HG03066 (cell line): ENCODE results near the gene ANKRD22.

Experiments
- ATAC-seq: cut with Tn5 transposase; IDR thresholded peaks from one replicate; pipeline ENCODE4 v1.9.1; 2021; ENCODE audit warnings: low read depth; ENCODE audit not compliant: unreplicated experiment

The ANKRD22 gene

DNA sequence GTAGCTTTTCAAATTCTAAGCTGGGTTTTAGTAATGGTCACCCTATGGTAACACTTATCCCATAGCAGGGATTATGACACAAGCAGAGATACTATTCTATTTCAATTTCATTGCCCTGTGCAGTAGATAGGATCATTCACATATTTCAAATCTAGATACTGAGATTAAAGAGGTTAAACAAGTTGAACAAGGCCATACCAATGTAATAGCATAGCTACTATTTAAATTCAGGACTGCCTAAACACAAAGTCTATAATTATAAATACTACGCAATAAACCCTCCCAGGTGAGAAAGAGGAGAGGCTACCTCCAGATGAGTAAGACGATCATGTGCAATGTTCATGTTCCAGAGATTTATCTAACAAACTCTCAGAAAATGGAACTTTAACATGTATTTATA is 48.0 kb downstream of the ANKRD22 start:
- ATAC-seq = no peak

DNA sequence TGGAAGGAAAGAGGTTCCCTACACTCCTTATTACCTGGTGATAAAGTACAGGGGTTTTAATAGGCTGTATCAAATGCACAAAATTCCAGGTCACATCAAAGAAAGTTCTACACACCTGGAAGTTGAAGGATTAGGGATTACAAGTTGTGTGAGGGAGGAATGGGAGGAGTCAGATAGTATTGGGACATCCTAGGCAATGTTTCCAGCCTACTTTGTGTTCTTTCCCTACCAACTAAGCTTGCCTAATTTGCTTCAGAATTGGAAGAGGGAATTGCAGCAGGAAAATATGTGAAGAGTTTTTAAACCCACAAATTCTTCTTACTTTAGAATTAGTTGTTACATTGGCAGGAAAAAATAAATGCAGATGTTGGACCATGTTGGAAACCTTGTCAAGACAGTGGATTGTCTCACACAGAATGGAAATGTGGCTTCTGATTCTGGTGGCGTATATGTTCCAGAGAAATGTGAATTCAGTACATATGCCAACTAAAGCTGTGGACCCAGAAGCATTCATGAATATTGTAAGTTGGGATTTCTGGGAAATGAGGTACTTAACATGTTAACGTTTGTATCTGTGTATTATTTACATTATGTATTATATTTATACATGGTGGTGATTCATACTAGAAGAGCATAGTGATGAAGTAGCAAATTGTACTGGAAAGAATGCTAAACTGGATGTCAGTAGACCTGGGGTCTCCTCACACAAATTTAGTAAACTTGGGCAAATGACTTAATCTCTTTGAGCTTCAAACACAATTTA is 48.9 kb downstream of the ANKRD22 start, which contains the start of gene LIPM:
LIPM (plus strand) TSS at position 208 of the 763 bp plus-strand sequence; CDS start at position 375, 167 bp downstream.
- no peak for ATAC-seq

DNA sequence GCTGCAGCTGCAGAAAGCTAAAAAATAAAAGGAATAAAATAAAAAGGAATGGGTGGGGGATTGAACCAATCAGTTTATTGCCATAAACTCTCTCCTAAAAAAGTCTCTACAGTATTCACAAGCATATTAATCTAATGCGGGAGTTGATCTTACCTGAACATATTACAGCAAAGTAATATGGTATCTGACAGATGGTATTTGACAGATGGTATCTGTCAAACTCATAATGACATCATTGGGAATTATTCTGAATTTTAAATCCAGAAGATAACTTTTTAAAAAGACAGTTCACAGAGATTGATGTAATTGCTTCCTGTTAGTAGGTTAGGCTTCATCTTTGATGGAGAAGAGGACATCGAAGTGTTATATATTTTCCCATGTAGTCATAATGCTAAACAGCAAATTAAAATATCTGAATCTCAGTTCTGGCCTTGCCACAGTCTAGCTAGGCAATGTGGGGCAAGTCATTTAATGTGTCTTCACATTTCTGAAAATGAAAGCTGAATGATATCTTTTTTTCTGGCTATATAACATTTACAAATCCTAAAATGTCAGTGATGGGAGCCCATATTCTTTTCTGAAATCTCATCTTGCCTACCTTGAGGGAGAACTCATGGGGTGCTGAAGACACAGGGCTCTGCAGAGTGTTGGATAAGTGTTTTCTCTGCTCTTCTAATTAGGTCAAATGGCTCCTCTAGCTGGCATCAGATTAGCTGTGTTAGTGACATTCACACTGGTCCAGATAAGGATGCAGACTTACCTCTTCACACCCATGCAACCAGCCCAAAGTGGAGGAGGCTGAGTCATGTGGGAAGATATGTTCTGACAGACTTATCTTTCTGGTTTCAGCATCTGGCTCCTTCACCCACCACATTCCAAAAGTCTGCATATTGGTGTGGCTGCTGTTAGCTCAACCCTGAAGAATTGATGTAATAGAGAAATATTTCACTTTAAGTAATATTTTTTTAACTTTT is 51.2 kb downstream of the ANKRD22 start:
- ATAC-seq = no peak

DNA sequence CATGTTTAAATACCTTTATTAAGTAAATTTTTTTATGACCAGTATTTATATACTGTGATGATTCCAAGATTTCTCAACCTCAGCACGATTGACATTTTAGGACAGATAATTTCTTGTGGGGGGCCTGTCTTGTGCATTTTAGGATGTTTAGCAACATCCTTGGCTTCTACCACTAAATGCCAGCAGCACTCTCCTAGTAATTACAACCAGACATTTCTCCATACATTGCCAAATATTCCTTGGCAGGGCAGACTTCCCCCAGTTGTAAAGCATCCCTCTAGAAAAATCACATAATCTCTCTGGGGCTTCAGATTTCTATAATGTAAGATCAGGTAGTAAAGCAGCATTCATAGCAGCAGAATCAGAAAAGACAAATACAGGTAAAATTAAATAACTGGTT is 56.9 kb downstream of the ANKRD22 start:
- ATAC-seq = no peak

DNA sequence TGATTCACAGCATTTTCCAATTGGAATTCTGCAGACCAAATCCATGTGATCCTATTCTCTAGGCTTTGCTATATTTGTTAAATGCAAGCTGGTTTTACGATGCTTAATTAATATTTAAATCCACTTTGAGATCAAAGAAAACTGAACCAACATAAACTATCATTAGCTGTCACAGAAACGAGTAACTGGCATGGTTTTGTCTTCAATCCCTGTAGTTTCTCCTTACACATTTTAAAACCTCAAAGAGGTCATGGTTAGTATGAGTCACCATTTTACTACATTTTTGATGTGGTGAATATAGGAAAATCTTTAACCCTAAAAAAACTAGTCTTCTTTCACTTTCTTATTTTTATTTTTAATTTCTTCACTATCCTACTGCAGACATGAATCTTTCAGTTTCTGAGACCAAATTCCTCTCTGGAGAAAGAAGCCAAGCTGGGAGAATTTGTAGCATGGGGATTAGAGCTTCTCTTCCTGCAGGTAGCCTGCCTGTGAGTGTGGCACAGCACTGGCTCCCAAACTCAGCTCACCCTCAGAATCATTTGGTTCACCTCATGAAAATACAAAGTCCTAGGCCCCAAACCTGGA is 57.8 kb downstream of the ANKRD22 start:
- no peak for ATAC-seq

DNA sequence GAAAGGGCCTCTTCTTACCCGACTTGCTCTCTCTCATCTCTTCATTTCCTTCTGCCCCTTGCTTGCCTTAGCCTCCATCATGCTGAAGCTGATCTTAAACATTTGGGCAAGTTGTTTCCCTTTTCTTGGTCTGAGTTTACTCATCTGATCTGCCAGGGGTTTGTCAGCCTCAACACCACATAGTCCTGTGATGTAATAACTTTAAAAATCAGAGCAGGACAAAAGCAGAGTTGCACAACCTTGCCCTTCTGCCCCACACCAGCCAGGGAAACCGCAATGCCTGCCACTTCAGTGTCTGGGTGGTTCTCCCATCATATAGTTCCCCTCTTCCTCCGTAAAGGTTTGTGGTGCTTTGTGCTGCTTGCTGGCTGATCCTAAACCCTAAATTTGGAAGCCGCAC is 59.0 kb downstream of the ANKRD22 start:
- no peak for ATAC-seq

DNA sequence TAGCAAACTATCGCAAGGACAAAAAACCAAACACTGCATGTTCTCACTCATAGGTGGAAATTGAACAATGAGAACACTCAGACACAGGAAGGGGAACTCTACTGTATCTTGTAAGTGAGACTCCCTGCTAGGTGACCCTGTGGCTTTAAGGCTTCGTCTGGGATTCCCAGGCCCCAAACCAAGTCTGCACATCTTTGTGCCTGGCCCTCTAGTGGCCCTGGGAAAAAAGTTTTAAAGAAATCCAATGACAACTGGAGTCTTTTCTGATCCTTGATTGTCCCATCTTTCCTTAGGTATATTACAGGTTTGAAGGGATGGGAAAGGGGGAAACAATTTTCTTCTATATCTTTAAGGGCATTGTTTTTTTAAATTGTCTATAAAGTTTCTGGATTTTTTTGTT is 59.7 kb downstream of the ANKRD22 start:
- ATAC-seq = no peak

DNA sequence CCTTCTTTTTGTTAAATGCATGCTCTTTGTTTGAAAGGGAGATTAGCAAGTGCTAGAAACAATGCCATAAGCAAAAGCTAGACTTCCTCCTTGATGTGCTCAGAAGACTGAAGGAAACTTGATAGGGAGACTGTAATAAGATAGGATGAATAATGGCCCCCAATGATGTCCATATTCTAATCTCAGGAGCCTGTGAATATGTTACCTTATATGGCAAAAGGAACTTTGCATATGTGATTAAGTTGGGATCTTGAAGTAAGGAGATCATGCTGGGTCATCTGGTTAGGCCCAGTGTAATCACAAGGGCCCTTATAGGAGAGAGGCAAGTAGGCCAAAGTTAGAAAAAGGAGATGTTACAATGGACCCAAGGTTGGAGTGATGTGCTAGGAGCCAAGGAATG is 62.7 kb downstream of the ANKRD22 start:
- ATAC-seq = no peak

DNA sequence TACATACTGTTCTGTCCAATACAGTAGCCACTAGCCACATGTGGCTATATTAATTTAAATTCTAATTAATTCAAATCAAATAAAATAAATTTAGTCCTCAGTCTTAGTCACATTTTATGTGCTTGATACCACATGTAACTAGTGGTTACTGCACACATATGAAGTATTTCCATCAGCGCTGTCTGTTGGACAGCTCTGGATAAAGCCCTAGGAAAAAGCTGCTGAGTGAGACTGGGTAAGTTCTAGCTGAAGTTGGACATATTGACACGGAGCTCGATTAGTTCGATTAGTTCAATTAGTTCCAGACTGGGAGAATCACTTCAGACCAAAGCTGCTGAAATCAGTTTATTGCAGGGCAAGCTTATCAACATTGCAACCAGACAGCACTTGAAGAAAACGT is 64.2 kb downstream of the ANKRD22 start:
- ATAC-seq = no peak

DNA sequence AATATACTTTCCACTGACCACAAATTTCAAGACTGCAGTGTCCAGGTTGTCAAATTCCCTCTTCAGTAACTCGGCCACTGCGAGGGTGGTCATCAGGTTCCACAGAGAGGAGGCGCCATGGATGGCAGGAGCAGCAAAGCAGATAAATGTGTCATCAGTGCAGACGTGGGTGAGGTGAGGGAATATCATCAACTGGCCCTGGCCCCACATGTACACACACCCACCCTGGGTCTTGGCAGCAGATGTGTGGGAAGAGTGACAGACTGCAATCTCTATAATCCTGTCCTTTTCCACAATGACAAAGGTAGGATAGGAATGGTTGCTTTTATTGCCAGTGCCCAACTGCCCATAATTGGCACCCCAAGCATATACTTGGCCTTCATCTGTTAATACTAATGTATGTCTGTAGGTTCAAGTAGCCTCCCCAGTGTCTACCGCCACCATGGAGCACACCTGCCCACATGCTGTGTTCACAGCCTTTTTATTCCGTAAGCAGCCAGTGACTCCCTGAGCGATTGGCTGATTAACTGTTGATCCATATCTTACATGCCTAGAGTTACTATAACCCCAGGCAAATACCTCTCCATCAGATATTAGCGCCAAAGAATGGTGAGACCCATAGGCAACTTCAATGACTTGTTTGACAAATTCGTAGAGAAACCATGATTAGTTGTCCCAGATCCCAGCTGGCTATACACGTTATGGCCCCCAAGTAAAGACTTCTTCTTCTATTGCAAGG is 65.4 kb downstream of the ANKRD22 start:
- no peak for ATAC-seq

DNA sequence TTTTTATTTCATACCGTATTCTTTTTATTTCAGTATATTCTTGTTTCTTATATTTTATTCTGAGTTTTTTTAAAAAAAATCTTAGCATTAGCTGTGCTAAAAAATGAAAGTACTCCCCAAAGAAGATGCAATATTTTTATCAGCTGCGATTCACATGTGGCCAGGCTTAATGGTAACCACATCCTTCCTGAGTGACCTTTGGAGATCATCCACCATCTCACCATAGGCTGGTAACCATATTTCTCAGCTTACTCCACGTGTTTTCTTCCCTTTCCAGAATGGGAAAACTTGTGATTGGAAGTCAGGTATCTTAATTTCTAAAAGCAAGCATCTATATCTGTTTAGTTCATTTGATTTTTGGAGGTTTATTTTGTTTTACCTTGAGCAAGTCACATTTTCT is 67.9 kb downstream of the ANKRD22 start:
- ATAC-seq = no peak

DNA sequence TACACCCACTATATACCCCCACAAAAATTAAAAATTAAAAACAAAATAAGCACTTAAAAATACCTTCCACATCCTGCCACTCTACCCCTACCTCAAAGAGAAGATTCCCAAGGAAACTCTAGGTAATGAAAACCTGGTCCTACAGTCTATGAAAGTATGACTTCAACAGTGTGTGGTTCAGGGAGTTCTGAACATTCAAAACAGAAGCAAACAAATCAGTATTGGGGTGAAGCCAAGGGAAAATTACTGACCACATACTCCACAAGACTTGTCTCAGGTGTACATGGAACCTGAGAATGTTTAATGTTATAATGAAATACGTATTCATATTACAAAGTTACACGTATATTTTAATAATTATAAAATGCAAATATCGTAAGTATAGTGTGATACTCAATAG is 69.4 kb downstream of the ANKRD22 start:
- no peak for ATAC-seq

DNA sequence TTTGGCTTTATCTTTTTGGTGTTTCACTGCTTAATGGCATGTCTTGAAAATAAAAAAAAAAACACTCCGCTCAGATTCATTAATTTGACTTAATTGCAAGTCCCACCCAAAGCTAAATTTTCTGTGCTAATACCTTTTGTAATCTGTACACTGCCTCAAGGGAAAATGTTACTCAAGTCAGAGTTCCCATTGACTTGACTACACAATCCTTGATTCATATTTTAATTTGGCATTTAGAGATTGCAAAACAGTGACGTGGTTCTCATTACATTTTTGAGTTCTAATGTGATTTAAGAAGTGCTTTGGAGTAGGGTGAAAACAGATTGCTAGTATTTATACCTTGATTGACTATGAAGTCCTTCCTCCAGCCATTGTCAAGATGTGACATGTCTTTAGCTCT is 70.4 kb downstream of the ANKRD22 start:
- ATAC-seq = no peak
